CD4-positive, alpha-beta T cell treated with Interleukin-21 for 1 hour (primary cell): ENCODE data around the gene TAF11.
"Not testable (repeated sequence)": the region's sequence is repeated elsewhere in the genome, so short reads cannot be mapped to it uniquely, and the experiment has no call there.

Experiments used
- DNase-seq: peaks from one replicate; pipeline ENCODE4 v3.0.0-alpha.2; 2020

Gene TAF11

GRCh38 chr6:34904990-34905613 lies 17.3 kb upstream of the TAF11 start:
- no peak for DNase-seq

- DNase-seq: no peak
Observed at GRCh38 chr6:34901930-34902329, 14.1 kb upstream of the TAF11 start.

GRCh38 chr6:34900321-34901031 lies 12.6 kb upstream of the TAF11 start:
- no peak for DNase-seq

GRCh38 chr6:34899748-34900147 lies 11.9 kb upstream of the TAF11 start:
- DNase-seq: not testable (repeated sequence)

GRCh38 chr6:34897716-34898115 lies 9.9 kb upstream of the TAF11 start:
- no peak for DNase-seq

- DNase-seq: no peak
Observed at GRCh38 chr6:34897130-34897529, 9.3 kb upstream of the TAF11 start.

- no peak for DNase-seq
Observed at GRCh38 chr6:34894693-34895092, 6.9 kb upstream of the TAF11 start.

GRCh38 chr6:34891296-34891695 lies 3.5 kb upstream of the TAF11 start:
- DNase-seq: no peak

GRCh38 chr6:34890533-34890925 lies 2.7 kb upstream of the TAF11 start:
- DNase-seq: no peak

GRCh38 chr6:34888874-34889555 lies 1.2 kb upstream of the TAF11 start, which contains the start of gene ANKS1A:
TSS of gene ANKS1A (plus strand) at chr6:34889255. CDS start at chr6:34889403, 148 bp downstream.
- DNase-seq: peak; percentile 94

GRCh38 chr6:34888514-34888856 lies 643 bp upstream of the TAF11 start:
- DNase-seq: no peak

GRCh38 chr6:34885837-34886236 lies 2.0 kb downstream of the TAF11 start:
- not testable (repeated sequence) for DNase-seq

GRCh38 chr6:34884996-34885395 lies 2.8 kb downstream of the TAF11 start:
- no peak for DNase-seq

GRCh38 chr6:34884073-34884472 lies 3.8 kb downstream of the TAF11 start:
- DNase-seq: not testable (repeated sequence)

GRCh38 chr6:34877869-34878485 lies 9.9 kb downstream of the TAF11 start:
- DNase-seq: no peak

GRCh38 chr6:34877259-34877658 lies 10.6 kb downstream of the TAF11 start:
- no peak for DNase-seq

GRCh38 chr6:34876472-34876871 lies 11.4 kb downstream of the TAF11 start:
- no peak for DNase-seq

GRCh38 chr6:34875292-34876213 lies 12.3 kb downstream of the TAF11 start:
- no peak for DNase-seq

GRCh38 chr6:34872332-34872731 lies 15.5 kb downstream of the TAF11 start:
- no peak for DNase-seq

- no peak for DNase-seq
Observed at GRCh38 chr6:34871853-34872252, 16.0 kb downstream of the TAF11 start.

GRCh38 chr6:34867484-34867883 lies 20.4 kb downstream of the TAF11 start:
- no peak for DNase-seq

- DNase-seq: no peak
Observed at GRCh38 chr6:34866509-34866908, 21.3 kb downstream of the TAF11 start.

- no peak for DNase-seq
Observed at GRCh38 chr6:34865107-34865506, 22.7 kb downstream of the TAF11 start.
